HuH-7 (cell line): ENCODE data around the gene HIVEP2.

ENCODE experiments used
- DNase-seq: peaks from one replicate; pipeline ENCODE4 v3.0.0; 2011; ENCODE audit warnings: low spot score

Gene HIVEP2

DNA sequence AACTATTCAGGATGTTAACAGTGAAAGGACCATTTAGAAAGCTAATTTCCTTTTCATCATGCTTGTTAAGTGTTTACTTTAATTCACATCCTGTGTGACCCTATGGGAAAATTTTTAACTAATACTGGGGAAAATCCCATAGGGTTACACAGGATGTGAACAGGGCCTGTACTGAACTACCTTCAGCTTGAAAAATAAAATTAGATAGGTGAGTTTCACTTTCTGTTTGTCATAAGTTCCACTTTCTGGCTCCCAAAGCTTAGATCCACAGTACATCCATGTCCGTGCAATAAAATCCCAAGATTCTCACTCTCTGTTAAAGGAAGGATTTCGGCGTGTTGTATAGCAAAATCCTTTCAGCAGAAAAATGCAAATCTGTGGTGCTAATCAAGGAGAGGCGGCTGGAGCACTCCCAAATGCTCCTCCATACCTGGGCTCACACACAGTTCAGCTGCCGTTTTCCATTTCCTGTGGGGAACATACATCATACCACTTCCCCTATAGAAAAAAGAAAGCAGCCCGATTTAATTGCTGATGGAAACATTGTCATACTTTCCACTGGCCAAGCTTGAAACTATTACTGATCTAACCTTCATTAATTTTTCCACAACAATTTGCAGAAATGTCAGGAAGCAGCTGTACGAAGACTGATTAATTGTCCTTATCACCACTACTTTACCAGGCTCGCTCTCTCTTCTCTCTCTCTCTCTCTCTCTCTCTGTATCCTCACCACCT lies 125.2 kb downstream of the HIVEP2 start:
- DNase-seq = no peak

- DNase-seq = no peak
Observed at GRCh38 chr6:142816486-142816885, 128.5 kb downstream of the HIVEP2 start.

- DNase-seq = no peak
Observed at GRCh38 chr6:142816031-142816430, 128.9 kb downstream of the HIVEP2 start.

GRCh38 chr6:142811923-142812322 lies 133.1 kb downstream of the HIVEP2 start:
- DNase-seq = no peak

DNA sequence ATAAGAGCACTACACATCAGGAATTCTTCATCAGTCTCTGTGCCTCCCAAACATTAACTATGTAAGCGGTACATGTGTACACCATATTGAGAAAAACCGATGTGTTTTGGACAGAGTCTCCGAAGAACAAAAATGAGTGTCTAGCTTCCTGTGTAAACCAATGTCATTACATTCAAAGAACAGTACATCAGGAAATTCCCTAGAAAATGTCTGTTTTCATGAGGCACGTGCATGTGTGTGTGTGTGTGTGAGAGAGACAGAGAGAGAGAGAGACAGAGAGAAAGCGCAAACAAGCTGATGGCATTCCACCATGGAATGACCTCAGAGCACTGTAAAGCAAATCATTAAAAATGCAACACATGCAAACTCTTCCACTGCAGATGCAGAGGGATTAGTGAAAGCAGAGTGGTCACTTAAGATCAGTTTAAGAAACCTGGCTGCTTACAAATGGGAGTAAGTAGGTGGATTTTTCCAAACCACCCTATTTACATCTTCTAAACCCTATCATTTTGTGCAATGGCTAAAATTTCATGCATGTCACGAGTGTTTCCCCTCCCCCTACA lies 133.9 kb downstream of the HIVEP2 start:
- DNase-seq = no peak

DNA sequence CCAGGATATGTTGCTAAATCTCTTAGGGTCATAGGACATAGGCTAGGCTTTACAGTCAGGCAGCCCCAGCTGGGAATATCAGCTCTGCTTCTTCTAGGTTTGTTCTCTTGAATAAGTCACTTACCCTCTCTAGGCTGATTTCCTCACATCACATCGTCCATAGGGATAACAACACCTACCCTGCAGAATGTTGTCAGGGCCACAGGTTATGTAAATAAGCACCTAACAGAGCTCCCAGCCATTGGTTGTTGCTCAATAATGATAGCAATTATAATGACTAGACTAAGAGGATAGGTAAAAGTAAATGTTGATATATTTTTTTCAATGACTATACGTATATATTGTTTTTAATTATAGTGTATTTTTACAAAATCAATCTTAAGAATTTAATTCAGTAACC lies 135.0 kb downstream of the HIVEP2 start:
- peak; percentile 54 for DNase-seq

GRCh38 chr6:142808405-142809061 lies 136.4 kb downstream of the HIVEP2 start:
- no peak for DNase-seq

DNA sequence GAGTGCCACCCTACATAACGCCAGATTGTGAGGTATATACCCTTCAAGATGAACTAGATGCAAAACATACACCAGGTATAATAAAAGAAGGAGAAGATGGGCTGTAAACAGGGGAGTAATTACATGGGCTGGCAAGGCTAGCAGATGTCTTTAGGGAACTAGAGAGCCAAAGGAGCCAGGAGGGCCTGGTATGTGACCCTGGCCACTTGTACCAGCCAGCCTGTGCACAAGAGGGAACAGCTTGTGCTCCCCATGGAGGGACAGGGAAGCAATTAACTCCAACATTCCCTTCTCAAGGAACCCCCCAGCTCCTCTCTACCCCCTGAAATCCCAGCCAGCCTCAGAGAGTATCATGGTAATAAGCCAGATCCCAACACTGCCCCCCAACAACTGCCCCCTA lies 139.9 kb downstream of the HIVEP2 start:
- DNase-seq = no peak

- no peak for DNase-seq
Observed at GRCh38 chr6:142804490-142804889, 140.5 kb downstream of the HIVEP2 start.

DNA sequence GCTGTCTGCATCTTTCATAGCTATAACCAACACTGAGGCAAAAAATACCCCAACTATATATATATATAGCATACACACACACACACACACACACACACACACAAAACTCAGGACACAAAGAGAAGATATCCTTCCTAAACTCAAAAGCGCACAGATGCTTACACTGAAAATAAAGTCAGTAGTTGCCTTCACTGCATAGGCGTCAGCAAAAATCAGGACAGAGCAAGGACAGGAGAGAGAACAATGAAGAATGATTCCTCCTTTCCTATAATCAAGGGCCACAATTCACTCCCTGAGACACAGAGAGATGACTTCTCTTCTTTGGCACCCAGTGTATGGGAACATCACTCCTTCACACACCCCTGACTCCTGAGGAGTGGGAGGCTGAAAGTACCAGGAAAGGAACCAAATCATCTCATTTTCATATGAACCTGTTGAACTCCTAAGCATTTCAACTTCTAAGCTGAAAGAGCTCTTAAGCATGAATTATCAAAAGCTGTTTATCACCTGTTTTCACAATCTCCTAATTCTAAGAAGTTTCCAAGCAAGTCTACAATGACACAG lies 141.4 kb downstream of the HIVEP2 start:
- no peak for DNase-seq

- DNase-seq = no peak
Observed at GRCh38 chr6:142803032-142803431, 141.9 kb downstream of the HIVEP2 start.

GRCh38 chr6:142802124-142802523 lies 142.9 kb downstream of the HIVEP2 start:
- DNase-seq = no peak

DNA sequence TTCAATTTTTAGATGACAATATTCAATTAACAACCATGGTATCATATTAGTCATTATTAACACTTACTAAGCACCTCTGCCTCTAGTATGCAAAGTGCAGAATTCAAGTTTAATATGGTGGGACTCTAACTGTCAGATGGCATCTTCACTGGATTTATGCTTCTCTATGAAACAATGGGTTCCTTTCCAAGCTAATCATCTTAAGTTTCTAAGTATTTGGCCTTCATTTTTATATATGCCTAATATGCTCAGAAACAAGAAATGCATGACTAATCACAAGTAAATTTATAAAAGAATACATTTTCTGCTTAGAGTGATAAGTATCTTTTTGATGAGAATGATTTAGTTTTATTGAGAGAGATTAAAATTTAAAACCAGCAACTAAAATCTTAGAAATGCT lies 144.7 kb downstream of the HIVEP2 start:
- DNase-seq = no peak

GRCh38 chr6:142799639-142800038 lies 145.3 kb downstream of the HIVEP2 start:
- no peak for DNase-seq

DNA sequence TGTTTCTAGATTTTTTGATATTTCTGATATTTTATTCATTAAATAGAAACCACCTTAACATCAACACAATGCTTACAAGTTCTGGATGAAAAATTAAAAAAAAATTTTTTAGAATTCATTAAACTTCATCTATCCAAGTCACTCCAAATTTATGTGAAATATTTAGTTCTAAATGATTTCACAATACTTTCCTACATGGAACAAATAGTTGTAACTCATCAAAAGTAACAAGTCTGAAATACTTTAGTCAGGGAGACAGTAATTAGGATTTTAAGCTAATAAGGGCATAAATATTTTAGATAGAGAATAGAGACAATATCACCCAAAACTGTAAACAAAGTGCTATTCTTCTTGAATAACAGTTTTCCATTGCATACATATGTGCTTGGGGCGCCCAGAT lies 147.8 kb downstream of the HIVEP2 start:
- DNase-seq = no peak

DNA sequence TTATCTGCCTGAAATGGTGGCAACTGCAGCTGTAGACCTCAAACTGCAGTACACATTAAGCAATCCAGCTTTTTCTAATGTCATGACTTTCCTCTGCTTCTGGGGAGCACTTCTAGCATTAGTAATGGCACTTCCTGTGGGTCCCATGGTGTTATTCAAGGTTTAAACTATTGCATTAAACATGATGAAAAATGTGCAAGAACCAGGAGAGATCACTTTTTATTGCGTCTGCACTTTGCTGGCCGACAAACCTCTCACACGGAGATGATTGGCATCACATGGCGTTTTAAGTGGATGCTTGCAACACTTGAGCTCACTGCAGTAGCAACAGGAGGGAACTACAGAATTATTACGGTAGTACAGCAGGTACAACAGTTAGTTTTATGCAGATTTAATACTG lies 148.4 kb downstream of the HIVEP2 start:
- DNase-seq = no peak

DNA sequence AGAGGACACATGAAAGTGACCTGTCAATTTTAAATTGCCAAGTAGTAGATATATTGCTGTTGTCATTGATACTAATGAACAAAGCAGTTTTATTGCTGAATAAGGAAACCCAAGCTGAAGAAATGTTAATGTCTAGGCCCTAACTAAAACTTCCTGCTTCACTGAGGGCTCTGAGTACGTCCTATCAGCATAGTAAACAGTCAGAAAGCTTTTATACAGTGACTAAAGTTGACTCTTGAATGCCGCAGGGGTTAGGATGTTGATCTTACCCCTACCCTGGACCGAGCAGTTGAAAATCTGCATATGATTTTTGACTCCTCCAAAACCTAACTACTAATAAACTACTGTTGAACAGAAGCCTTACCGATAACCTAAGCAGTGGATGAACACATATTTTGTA lies 149.0 kb downstream of the HIVEP2 start:
- no peak for DNase-seq

- no peak for DNase-seq
Observed at GRCh38 chr6:142794424-142794823, 150.6 kb downstream of the HIVEP2 start.

GRCh38 chr6:142790257-142790656 lies 154.7 kb downstream of the HIVEP2 start:
- DNase-seq = no peak

GRCh38 chr6:142787422-142787821 lies 157.6 kb downstream of the HIVEP2 start:
- DNase-seq = no peak

DNA sequence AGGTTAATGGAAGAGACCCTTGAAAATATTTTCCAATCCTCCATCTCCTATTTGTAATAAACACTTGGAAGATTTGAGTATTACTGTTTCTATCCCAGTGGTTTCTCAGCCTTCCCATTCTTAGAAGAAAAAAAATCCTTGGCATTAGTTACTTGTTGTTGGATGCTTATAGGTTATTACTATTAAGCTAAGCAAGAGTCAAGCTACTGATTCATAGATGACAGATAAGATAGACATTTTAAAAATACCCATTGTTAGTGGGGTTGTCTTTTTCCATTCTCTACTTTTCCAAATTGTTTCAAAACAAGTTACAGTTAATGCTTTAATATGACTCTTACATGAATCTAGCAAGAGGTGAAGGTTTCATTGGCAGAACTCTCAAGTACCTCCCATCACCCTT lies 158.5 kb downstream of the HIVEP2 start:
- DNase-seq = no peak

DNA sequence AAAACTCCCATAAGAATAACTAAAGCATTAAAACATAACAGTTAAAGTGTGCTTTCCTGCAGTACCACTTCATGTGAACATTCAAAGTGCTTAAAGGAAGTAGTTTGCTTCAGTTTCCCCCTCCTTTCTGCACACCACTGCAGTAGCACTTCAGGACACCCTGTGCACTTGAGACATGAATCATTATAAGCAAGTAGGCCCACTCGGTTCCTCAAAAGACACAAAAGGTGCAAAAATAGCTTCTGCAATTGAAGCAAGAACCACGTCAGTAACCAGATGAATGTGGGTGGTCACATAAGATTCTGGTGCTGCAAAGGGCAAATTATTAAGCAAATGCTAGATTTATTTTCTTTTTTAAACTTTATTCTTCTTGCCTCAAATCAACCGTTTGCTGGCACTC lies 160.6 kb downstream of the HIVEP2 start:
- DNase-seq = no peak

GRCh38 chr6:142783499-142783898 lies 161.5 kb downstream of the HIVEP2 start:
- no peak for DNase-seq
